NCI-H2029 treated with DMSO at 0.1 percent for 48 hours (cell line): ENCODE results near the gene SLX4IP.

Experiments
- DNase-seq: peaks from one replicate; lab custom pipeline; 2025; lab: John Stamatoyannopoulos, UW

The SLX4IP gene

GRCh38 chr20:10429443-10429981, 5.6 kb upstream of the SLX4IP start:
- DNase-seq = no peak

- DNase-seq = no peak
Observed at GRCh38 chr20:10430000-10430466, 5.1 kb upstream of the SLX4IP start.

- DNase-seq = no peak
Observed at GRCh38 chr20:10430704-10431103, 4.4 kb upstream of the SLX4IP start.

- no peak for DNase-seq
Observed at GRCh38 chr20:10432079-10432478, 3.0 kb upstream of the SLX4IP start.

GRCh38 chr20:10433014-10433622, 2.0 kb upstream of the SLX4IP start:
- no peak for DNase-seq

- peak; percentile 88 for DNase-seq
Observed at GRCh38 chr20:10433623-10434466, 1.3 kb upstream of the SLX4IP start, which contains the start of gene MKKS. Gene MKKS (minus strand): TSS chr20:10434222. CDS start chr20:10413514, 20,708 bp downstream.

GRCh38 chr20:10434467-10434831, 656 bp upstream of the SLX4IP start:
- peak; percentile 95 for DNase-seq

- no peak for DNase-seq
Observed at GRCh38 chr20:10436053-10436699, 1.1 kb downstream of the SLX4IP start.

- no peak for DNase-seq
Observed at GRCh38 chr20:10438217-10438616, 3.1 kb downstream of the SLX4IP start.

GRCh38 chr20:10443936-10444335, 8.8 kb downstream of the SLX4IP start:
- no peak for DNase-seq

- DNase-seq = no peak
Observed at GRCh38 chr20:10445758-10446157, 10.7 kb downstream of the SLX4IP start.

GRCh38 chr20:10447028-10447427, 11.9 kb downstream of the SLX4IP start:
- peak; percentile 20 for DNase-seq

- no peak for DNase-seq
Observed at GRCh38 chr20:10448270-10449156, 13.4 kb downstream of the SLX4IP start.

GRCh38 chr20:10449270-10449669, 14.2 kb downstream of the SLX4IP start:
- DNase-seq = no peak

- DNase-seq = peak; percentile 29
Observed at GRCh38 chr20:10453241-10453640, 18.1 kb downstream of the SLX4IP start.

- DNase-seq = peak; percentile 57
Observed at GRCh38 chr20:10454151-10454750, 19.1 kb downstream of the SLX4IP start.

- peak; percentile 16 for DNase-seq
Observed at GRCh38 chr20:10461495-10461894, 26.4 kb downstream of the SLX4IP start.

- no peak for DNase-seq
Observed at GRCh38 chr20:10462516-10462915, 27.4 kb downstream of the SLX4IP start.

- no peak for DNase-seq
Observed at GRCh38 chr20:10463622-10464021, 28.5 kb downstream of the SLX4IP start.

GRCh38 chr20:10465135-10465534, 30.0 kb downstream of the SLX4IP start:
- DNase-seq = peak; percentile 19

- DNase-seq = no peak
Observed at GRCh38 chr20:10466325-10466724, 31.2 kb downstream of the SLX4IP start.
